Endothelial cell of umbilical vein (primary cell): ENCODE data around the gene SLC6A19. TPM values are rescaled to one million over a fixed set of nuclear protein-coding genes. Genes with fewer than 3 reads are reported as not detected.

ENCODE experiments used
- BruUV-seq: library from RNA; stranded (reverse); fragments of 400-500 nt; replicated peaks from 2 replicates; lab custom pipeline; 2021; lab: Mats Ljungman, UMichigan
- CTCF ChIA-PET: fragments of 300-600, 350-600 bp; sonication (Branson Sonifier 250); formaldehyde crosslinking; loops from one replicate; lab custom pipeline; 2021; ENCODE audit warnings: antibody characterized with exemption, inconsistent platforms; lab: Charles Lee
- POLR2A ChIA-PET: fragments of 300-600, 350-600 bp; sonication (Branson Sonifier 250); formaldehyde crosslinking; loops from one replicate; lab custom pipeline; 2021; ENCODE audit warnings: antibody characterized with exemption, inconsistent platforms; lab: Charles Lee
- DNase-seq: peaks from one replicate; pipeline ENCODE4 v3.0.0-alpha.2; 2011; ENCODE audit warnings: low read depth, low spot score
- FAIRE-seq: peaks from 2 replicates; lab custom pipeline; 2011; peaks lifted over from hg19 to GRCh38; lab: Jason Lieb, UNC
- H2AFZ ChIP-seq: 2 replicates; pipeline ENCODE4 v1.6.0; 2012; ENCODE audit warnings: low read depth, low read length, control low read depth, inconsistent platforms
- H3K27ac ChIP-seq: 2 replicates; pipeline ENCODE4 v1.5.1; 2011; ENCODE audit warnings: low read depth, mild to moderate bottlenecking, control low read depth, low read length, moderate library complexity; ENCODE audit not compliant: insufficient read depth
- H3K27me3 ChIP-seq, 2 experiments: 2 replicates each; pipeline versions ENCODE4 v1.6.0 to v1.6.1; 2011; ENCODE audit warnings: low read length in 2 of 2, mixed read lengths in 1 of 2; ENCODE audit not compliant: control insufficient read depth in 2 of 2, insufficient read depth in 2 of 2
- H3K36me3 ChIP-seq, 2 experiments: 2 replicates in 1 of 2; 3 replicates in 1 of 2; pipeline ENCODE4 v1.5.1; 2011; ENCODE audit warnings: low read length in 2 of 2, mild to moderate bottlenecking in 1 of 2, moderate library complexity in 1 of 2; ENCODE audit not compliant: control insufficient read depth in 2 of 2, insufficient read depth in 2 of 2; ENCODE audit errors: extremely low read depth in 1 of 2
- H3K4me1 ChIP-seq: 3 replicates; pipeline ENCODE4 v1.5.1; 2011; ENCODE audit warnings: mild to moderate bottlenecking, low read length; ENCODE audit not compliant: control insufficient read depth, insufficient read depth; ENCODE audit errors: extremely low read depth
- H3K4me2 ChIP-seq: 2 replicates; pipeline ENCODE4 v1.6.1; 2011; ENCODE audit warnings: low read length, control low read depth, mixed read lengths; ENCODE audit not compliant: insufficient read depth
- H3K4me3 ChIP-seq, 3 experiments: fragments of 200-600 bp in 1 of 3; sonication (generic), shearing (Covaris generic) in 1 of 3; replicated peaks in 1 of 3; 2 replicates each; pipeline ENCODE4 v1.5.1; 2011 to 2016; ENCODE audit warnings: control low read depth in 3 of 3, low read length in 3 of 3, mild to moderate bottlenecking in 2 of 3, inconsistent platforms in 1 of 3, low read depth in 1 of 3, moderate library complexity in 1 of 3; ENCODE audit not compliant: insufficient read depth in 1 of 3
- H3K79me2 ChIP-seq: 2 replicates; pipeline ENCODE4 v1.6.0; 2012; ENCODE audit warnings: low read length, inconsistent platforms; ENCODE audit not compliant: control insufficient read depth, insufficient read depth
- H3K9ac ChIP-seq: replicated peaks from 2 replicates; pipeline ENCODE3; 2011; ENCODE audit warnings: low read length, control low read depth; ENCODE audit not compliant: insufficient read depth; ENCODE audit errors: extremely low read depth
- H3K9me1 ChIP-seq: replicated peaks from 3 replicates; pipeline ENCODE4 v1.6.0; 2011; ENCODE audit warnings: mild to moderate bottlenecking, low read length; ENCODE audit not compliant: control insufficient read depth, insufficient read depth; ENCODE audit errors: extremely low read depth
- H3K9me3 ChIP-seq: replicated peaks from 2 replicates; pipeline ENCODE4 v1.5.1; 2012; ENCODE audit warnings: low read length, inconsistent platforms; ENCODE audit not compliant: control insufficient read depth, insufficient read depth
- H4K20me1 ChIP-seq: replicated peaks from 2 replicates; pipeline ENCODE3; 2011; ENCODE audit warnings: mild to moderate bottlenecking, low read length; ENCODE audit not compliant: control insufficient read depth, insufficient read depth; ENCODE audit errors: extremely low read depth
- CTCF ChIP-seq, 2 donors: IDR thresholded peaks; 1 replicate in 1 of 2; 2 replicates in 1 of 2; pipeline ENCODE4 v1.5.1; 2011; ENCODE audit warnings: low read length in 2 of 2, mild to moderate bottlenecking in 2 of 2, moderate library complexity in 2 of 2, control low read depth in 1 of 2, inconsistent platforms in 1 of 2, low read depth in 1 of 2; ENCODE audit not compliant: insufficient read depth in 1 of 2; ENCODE audit errors: extremely low read depth in 1 of 2
- EZH2 ChIP-seq: IDR thresholded peaks from 2 replicates; pipeline ENCODE4 v1.6.1; 2012; ENCODE audit warnings: borderline replicate concordance, low read depth, mild to moderate bottlenecking, moderate library complexity, low read length, inconsistent platforms; ENCODE audit not compliant: severe bottlenecking
- FOS ChIP-seq: IDR thresholded peaks from 2 replicates; pipeline ENCODE4 v1.6.1; 2011; ENCODE audit warnings: mild to moderate bottlenecking, low read length, moderate library complexity, borderline replicate concordance; ENCODE audit not compliant: insufficient read depth
- GATA2 ChIP-seq: IDR thresholded peaks from 2 replicates; pipeline ENCODE4 v1.7.0; 2011; ENCODE audit warnings: low read depth, mild to moderate bottlenecking, moderate library complexity, mixed read lengths, low read length; ENCODE audit not compliant: insufficient read length, insufficient read depth
- JUN ChIP-seq: IDR thresholded peaks from 2 replicates; pipeline ENCODE4 v1.6.1; 2011; ENCODE audit warnings: borderline replicate concordance, low read depth; ENCODE audit not compliant: insufficient read length, insufficient read depth
- MYC ChIP-seq: IDR thresholded peaks from one replicate; pipeline ENCODE4 v1.6.1; 2011; ENCODE audit warnings: mild to moderate bottlenecking, low read depth, low read length
- POLR2A ChIP-seq: IDR thresholded peaks from 2 replicates; pipeline ENCODE4 v1.6.1; 2012; ENCODE audit warnings: low read depth, mild to moderate bottlenecking, control low read depth, low read length
- POLR2AphosphoS5 ChIP-seq: IDR thresholded peaks from 2 replicates; pipeline ENCODE4 v1.6.1; 2012; ENCODE audit warnings: low read depth, mild to moderate bottlenecking, control low read depth, low read length, moderate library complexity; ENCODE audit not compliant: insufficient read depth
- dilution Hi-C: fragments of 300-500 bp; cut with MboI; formaldehyde crosslinking; loops from one replicate; pipeline ENCODE4 v1.15.0; 2019; ENCODE audit warnings: low sequenced_read_pairs; ENCODE audit not compliant: extremely low pct_ligation_motif_present
- intact Hi-C: fragments of 100-400 bp; cut with micrococcal nuclease; formaldehyde crosslinking; loops from one replicate; pipeline ENCODE4 v1.10.0; 2022
- polyA plus RNA-seq, 4 experiments: library from polyadenylated mRNA; depleted of rRNA in 3 of 4; stranded (reverse) in 3 of 4; unstranded in 1 of 4; fragments of >200 nt; gene quantifications; 2 replicates each; pipeline versions ENCODE4 v1.2.1 to v1.2.3, GENCODE V29; 2011 to 2012; ENCODE audit warnings: missing spikeins in 1 of 4
- total RNA-seq: library from RNA; stranded (reverse); gene quantifications from 2 replicates; pipeline ENCODE4 v1.2.3, GENCODE V29; 2021
- TF ChIP-seq, protein P1 (sequence below): IDR thresholded peaks from 2 replicates; pipeline ENCODE4 v1.6.1; 2011; ENCODE audit not compliant: insufficient read depth, insufficient read length

Gene SLC6A19
- total and polyA plus RNA-seq, 2 donors (not counting 3 experiments of a cell fraction or from before 2014, with no cell fraction given): not detected

- Histone ChIP-seq H3K27ac (no peak overlapping the region), H3K9me3 (no peaks in the 10 kb centered on the region), H3K36me3 (no peaks in the 10 kb centered on the region), H3K9me1 (no peaks in the 10 kb centered on the region), H3K9ac (no peak overlapping the region), H2AFZ (no peak overlapping the region), H3K79me2 (no peaks in the 10 kb centered on the region), H3K27me3 (no peaks in the 10 kb centered on the region), H4K20me1 (no peaks in the 10 kb centered on the region), H3K4me1 (no peaks in the 10 kb centered on the region), H3K4me3 (no peak overlapping the region), H3K4me2 (no peak overlapping the region)
- dilution Hi-C loops: no loop called here
- POLR2A ChIA-PET: no interaction called here
- no peak for TF ChIP-seq JUN
- no peak for FAIRE-seq
- BruUV-seq: no TSS peak
- intact Hi-C loops: no loop called here
- CTCF ChIA-PET: no interaction called here
- no peak for DNase-seq
These were observed 30.0 kb upstream of the SLC6A19 start for GRCh38 chr5:1171340-1171941.

- Histone ChIP-seq H2AFZ (no peak overlapping the region), H3K4me1 (no peaks in the 10 kb centered on the region), H3K27ac (no peak overlapping the region), H3K27me3 (no peaks in the 10 kb centered on the region), H3K9me1 (no peaks in the 10 kb centered on the region), H3K9ac (no peak overlapping the region), H4K20me1 (no peaks in the 10 kb centered on the region), H3K9me3 (no peaks in the 10 kb centered on the region), H3K79me2 (no peaks in the 10 kb centered on the region), H3K4me3 (no peak overlapping the region), H3K4me2 (no peak overlapping the region), H3K36me3 (no peaks in the 10 kb centered on the region)
- intact Hi-C loops: no loop called here
- no peak for FAIRE-seq
- POLR2A ChIA-PET: no interaction called here
- dilution Hi-C loops: no loop called here
- no peak for TF ChIP-seq GATA2
- TF ChIP-seq JUN: no peak
- TF ChIP-seq, protein P1, sequence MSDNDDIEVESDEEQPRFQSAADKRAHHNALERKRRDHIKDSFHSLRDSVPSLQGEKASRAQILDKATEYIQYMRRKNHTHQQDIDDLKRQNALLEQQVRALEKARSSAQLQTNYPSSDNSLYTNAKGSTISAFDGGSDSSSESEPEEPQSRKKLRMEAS: no peak
- no peak for TF ChIP-seq POLR2AphosphoS5
- TF ChIP-seq MYC: no peak
- TF ChIP-seq POLR2A: no peak
- no peak for TF ChIP-seq CTCF (IDR thresholded peaks at IDR 0.05; ENCODE audit: extremely low read depth in 1 of 2, insufficient read depth in 1 of 2, low read depth in 1 of 2, low read length in 2 of 2)
- TF ChIP-seq FOS: no peak
- no peak for TF ChIP-seq EZH2
- DNase-seq: no peak
- no TSS peak for BruUV-seq
- CTCF ChIA-PET: interaction anchor here (0.7 kb wide), 1 partner anchor 473 kb away, joined by 3 read pairs; no protein-coding TSS in a partner anchor
These were observed 29.3 kb upstream of the SLC6A19 start for GRCh38 chr5:1172007-1172581.
